ENCODE data around the gene FOXC1.

The FOXC1 gene

DNA sequence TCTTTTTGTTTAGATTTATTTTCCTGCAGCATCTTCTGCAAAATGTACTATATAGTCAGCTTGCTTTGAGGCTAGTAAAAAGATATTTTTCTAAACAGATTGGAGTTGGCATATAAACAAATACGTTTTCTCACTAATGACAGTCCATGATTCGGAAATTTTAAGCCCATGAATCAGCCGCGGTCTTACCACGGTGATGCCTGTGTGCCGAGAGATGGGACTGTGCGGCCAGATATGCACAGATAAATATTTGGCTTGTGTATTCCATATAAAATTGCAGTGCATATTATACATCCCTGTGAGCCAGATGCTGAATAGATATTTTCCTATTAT, 3.2 kb downstream of the FOXC1 start:
- no peak for DNase-seq (ENCODE audit: low read depth)

DNA sequence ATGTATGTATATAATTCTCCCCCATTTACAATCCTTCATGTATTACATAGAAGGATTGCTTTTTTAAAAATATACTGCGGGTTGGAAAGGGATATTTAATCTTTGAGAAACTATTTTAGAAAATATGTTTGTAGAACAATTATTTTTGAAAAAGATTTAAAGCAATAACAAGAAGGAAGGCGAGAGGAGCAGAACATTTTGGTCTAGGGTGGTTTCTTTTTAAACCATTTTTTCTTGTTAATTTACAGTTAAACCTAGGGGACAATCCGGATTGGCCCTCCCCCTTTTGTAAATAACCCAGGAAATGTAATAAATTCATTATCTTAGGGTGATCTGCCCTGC, 3.6 kb downstream of the FOXC1 start:
- no peak for DNase-seq (ENCODE audit: low read depth)

DNA sequence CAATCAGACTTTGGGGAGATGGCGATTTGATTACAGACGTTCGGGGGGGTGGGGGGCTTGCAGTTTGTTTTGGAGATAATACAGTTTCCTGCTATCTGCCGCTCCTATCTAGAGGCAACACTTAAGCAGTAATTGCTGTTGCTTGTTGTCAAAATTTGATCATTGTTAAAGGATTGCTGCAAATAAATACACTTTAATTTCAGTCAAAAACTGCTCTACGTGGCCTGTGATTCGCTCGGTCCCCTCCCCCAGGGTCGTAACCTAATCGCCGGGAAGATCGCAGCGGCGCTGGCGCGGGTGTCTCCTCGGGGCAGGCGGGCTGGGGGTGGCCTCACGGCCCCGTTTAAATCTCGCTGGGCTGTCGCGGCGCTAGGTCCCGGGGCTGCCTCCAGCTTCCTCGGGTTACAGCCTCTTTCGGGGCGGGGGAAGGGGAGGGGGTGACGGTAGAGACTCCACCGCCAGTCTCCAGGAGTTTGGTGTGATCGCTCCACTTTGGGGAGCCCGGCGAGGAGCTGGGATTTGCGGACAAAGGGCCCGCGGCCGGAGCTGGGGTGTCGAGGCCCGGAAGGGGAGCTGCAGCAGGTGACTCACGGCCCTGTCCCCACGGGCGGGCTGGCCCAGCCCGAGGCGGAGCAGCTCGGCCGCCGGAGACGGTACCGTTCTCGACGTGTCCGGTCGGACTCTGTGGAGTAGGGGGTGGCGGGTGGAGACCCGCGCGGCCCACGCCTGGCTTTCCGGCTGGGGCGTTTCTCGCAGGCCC, 4.2 kb downstream of the FOXC1 start:
- no peak for DNase-seq (ENCODE audit: low read depth)

DNA sequence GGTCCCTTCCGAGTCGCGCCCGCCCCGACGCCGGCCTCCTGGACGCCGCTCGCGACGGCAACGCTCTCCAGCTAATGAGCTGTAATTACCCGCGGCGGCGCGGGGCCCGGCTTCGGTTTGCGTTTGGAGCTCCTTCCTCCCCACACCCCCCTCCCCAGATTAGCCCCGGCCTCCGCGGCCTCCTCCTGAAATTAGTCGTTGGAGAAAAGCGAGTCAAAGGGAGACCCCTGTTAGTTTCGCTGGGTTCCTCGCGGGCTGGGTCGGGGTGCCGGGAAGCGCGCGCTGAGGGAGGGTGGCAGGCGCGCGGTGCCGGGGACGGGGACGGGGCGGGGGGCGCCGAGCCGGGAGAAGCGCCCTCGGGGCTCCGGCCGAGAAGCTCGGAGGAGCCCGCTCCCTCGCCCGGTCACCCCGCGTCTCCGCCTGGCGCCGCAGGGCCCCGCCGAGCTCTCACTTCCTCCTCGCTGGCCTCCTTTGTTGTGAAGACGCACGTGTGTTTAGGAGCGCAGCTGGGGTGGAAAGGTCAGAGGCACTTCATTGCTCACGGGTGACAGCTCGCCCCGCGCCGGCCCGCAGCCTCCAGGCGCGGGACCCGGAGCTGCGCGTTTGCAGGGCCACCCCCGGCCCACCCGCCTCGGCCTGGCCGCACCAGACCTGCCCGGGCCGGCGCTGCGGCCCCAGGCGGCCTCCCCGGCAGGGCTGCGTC, 4.9 kb downstream of the FOXC1 start:
- DNase-seq (ENCODE audit: low read depth): no peak

DNA sequence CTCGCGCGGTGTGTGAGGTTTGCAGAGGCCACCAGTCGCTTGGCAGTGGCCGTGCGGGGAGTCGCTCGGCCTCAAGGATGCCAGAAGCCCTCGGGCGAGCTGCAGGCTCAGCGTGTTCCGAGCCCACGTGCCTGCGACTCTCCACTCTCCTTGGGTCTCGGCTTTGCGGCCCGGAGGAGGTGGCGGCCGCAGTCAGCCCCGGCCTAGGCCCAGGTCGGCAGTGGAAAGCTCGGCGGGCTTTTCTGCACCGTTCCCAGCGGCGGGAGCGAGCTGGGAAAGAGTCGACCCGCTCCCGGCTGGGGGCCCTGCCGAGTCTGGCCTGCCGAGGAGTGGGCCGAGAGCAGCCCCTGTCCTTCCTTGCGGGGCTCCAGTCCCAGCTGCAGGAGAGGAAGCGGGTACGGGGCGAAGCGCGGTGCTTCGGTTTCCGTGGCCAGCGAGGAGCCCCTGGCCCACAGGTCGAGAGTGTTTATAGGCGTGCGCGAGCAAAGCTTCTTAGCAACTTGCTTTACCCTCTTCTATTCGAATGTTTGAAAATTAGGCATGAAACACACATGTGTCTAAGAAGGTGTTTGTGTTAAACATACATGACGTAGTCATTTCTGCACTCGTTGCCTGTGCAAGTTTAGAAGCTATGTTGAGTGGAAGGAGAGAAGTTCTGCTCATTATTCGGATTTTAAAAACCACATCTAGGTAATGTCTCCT, 5.6 kb downstream of the FOXC1 start:
- DNase-seq (ENCODE audit: low read depth): no peak

DNA sequence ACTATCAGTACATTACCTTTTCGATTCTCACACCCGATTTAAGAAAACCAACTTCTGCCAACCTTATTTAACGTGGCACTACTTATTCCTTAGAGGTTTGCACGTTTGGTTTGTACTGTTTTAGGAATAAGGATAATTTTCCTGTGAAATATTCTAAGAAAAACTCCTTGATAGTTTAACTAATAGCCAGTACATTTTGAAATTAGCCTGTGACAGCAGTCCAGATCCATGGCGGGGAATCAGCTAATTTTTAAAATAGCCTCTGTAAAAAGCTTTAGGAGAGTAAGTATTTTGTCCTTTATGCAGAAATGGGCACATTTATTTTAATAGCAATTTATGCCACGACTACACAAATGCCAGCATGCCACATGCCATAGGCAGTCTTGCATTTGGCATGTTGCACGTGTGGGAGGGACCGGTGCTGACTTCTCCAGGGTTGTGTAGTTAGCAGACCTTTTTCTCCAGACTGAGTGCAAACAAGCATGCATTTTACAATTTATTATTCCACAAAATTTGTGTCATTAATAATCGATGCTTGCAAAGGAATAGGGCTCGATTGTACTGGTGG, 6.2 kb downstream of the FOXC1 start:
- no peak for DNase-seq (ENCODE audit: low read depth)

DNA sequence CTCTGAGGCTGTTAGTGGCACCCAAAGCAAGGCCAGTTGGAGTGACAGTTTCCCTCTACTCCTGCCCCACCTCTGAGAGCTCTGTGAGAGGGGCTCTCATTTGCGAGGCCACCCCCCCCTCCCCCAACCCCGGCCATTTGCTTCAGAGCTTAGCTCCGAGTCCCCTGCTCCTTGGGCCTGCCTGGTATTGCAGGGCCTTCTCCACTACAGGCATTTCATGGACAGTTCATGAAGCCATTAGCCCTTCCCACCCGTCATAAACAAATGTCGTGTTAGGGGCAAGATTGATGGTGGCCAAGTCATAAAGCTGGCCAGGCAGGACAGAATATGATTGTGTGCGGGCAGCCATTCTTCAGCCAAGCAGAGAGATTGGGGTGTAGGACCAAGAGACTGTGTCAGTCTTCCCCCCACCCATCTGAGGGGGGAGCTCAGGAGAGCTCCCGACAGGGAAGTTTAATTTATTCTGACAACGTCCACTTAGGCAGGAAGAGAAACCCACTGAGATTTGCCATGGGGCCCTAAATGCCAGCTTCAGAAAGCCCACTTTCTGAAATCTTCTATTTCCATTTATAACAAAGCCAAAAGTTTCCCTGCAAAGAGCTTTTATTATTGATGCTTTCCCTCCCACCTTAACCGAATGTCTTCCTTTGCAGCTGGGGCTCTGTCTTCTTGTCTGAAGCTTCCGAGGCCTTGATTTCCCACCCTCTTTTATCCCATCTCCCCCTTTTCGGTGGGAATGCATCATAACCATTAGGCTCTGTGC, 7.2 kb downstream of the FOXC1 start:
- no peak for DNase-seq (ENCODE audit: low read depth)

DNA sequence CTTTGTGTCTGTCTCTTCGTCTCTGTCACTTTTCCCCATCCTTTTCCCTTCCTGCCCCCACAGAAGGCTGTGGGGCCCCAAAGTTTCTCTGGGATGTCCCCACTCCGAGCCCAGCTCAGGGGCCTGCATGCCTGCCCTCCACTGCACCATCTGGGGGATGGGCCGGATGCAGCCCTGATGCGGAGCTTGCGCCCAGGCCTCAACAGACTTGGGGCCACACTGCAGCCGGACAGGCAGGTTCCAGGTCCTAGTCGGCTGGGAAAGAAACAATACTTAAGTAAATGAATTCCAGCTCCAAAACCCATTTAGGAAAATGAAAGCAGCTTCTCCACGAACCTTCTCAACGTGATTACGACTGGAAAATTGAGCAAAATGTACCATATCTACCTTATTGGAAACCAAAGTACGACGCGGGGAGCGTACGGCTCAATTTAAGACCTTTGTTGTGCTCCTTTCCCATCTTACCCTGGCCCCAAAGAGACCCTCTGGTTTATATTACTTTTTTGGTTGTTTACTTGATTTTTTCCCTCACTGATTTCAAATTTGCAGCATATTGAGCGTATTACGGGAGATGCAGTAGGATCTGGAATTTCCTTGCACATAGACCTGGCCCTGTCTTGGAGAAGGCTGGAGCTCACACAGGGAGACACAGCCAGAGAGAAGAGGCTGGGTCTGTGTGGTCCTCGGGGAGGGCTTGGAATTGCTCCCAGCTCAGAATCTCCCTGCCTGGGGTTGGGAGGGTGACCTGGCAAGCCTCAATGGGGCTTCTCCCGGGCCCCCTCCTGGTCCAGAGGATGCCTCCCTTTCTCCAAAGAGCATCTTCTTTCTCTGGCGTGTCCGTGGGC, 8.0 kb downstream of the FOXC1 start:
- DNase-seq (ENCODE audit: low read depth): no peak

DNA sequence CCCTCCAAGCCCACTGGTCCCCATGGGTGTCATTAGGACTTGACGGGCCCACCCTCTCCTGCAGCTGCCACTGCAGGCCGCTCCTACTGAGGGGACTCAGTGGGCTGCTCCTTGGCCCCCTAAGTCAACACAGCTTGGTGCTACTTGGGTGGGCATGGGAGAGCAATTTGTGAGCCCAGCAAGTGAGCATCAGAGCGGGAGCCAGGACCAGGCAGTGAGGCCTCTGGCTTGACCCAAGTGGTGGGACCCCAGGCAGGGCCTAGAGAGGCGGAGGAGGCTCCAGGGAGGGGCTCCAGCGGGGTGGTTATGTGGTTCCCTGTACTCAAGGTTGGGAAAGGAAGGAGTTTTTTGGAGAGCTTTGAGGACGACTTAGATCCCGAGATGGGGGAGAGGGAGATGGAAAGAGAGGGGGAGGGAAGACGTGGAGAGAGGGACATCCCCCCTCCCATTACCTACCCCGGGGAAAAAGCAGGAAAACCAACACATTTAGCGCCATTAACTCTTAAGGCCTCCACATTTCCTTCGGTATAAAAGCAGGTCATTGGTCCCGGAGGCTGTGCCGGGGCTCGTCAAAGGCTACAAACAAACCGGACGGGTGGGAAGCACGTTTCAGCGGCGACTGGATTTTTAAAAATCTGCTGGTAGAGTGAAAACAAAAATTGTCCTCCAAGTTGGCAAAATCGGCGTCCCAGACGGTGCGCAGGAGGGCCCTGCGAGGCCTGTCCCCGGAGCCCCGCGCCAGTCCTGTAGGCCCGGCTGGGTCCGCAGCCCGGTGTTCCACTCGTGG, 8.8 kb downstream of the FOXC1 start:
- DNase-seq (ENCODE audit: low read depth): no peak

DNA sequence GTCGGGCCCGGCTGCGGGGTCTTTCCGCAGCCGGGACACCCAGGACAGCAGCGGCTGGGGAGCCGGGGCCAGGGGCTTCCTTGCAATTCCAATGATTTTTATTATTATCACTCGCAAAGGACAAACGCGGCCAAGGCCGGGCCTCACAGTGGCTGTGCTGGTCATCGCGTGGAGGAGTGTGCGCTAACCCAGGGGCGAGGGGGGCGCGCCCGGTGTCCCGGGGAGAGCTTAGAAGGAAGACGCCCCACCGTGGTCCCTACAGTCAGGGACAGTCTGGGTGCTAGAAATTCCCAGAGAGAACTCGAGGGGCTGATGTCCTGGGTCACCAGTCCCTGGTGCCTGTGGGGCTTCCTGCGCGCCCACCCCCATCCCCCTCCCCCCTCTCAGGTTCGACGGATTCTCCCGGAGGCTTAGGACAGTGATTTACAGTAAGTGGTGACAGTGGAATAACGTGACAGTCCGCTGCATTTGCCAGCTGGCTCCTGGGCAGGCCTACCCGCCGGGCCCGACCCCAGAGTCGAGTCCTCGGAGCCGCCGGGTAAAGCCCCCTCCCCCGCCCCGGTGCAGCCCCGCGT, 9.5 kb downstream of the FOXC1 start:
- no peak for DNase-seq (ENCODE audit: low read depth)

DNA sequence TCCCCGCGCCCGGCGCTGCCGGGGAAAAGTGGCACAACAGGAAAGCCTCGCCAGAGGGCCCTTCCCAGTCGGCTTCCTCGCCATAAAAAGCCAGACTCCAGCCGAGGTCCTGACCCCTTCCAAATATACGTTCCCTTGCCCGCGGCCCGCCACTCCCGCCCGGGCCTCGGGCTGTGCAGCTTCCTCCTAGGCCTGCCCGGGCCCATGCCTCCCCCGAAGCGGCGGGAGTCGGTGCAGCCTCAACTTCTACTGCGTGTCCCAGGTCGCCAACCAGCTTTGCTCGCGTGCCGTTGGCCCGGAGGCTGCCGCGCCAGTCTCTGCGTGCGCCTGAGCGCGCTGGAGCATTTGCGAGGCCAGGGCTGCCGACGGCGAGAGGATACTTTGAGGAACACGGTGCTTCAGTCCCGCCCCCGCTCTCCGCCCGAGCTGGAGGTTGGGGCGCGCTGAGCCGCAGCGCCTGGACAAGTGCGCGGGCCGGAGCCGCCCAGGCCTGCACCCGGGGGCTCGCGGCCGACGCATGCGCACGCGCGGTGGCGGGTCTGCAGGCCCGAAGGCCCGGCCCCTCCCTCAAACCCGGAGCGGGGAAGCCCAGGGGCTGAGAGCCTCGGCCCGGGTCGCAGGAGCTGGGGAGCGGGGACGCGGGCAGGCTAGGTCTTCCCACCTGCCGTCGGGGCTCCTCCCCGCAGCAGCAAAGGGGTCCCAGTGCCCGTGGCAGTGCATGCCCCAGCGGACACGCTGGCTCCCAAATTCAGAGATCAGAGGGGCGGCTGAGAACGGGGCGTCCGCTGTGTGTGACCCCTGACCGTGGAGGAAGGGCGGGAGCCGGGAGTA, 10.2 kb downstream of the FOXC1 start:
- no peak for DNase-seq (ENCODE audit: low read depth)

DNA sequence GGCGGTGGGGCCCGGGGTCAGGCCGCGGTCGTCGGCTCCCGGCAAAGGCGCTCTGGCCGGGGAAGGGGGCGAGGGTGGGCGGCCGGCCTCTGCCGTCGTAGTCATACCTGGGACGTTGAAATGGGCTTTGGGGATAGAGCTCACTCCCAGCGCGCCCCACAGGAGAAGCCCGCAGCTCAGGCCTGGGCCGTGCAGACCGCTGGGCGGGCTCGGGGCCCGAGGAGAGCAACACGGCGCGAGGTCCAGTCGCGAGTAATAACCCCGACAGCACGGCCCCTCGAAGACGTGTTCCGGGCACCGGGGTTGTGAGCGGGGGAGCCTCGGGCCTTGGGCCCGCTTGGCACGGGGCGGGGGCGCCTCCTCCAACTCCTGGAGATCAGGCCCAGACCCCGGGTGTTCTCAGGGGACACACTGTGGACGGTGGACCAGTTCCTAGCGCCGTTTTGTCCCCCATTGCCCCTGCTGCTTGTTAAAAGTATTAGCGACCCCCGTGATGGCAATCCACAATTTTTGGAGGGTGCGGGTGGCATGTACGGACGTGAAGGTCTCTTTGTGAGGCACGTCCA, 10.9 kb downstream of the FOXC1 start:
- DNase-seq (ENCODE audit: low read depth): no peak

DNA sequence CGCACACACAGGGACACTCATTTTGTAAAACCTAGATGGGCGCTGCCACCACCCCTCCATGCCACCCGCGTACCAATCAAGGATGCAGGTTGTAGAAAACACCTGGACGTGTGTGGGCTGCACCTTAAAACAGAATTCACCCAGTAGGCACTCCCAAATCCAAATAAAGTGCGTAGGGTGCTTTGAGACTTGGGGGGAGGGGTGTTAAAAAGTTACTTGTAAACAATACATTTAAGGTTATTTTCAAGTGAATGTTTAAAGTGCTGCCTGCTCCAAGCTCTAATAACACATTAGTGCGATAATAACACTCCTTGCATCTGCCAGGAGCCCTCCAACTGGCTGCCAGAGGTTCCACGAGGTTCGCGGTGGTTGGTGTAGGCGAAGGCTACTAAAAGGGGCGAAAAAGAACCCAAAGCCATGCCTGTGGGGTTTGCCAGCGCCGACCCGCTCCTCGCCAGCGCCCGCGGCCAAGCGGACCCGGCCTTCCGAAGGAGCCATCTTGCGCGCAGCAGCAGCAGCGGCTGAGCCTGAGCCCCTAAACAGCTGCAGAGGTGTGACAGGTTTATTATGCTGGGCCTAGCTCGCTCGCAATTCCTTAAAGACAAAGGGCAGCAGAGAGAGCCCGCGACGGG, 11.5 kb downstream of the FOXC1 start:
- DNase-seq (ENCODE audit: low read depth): no peak

DNA sequence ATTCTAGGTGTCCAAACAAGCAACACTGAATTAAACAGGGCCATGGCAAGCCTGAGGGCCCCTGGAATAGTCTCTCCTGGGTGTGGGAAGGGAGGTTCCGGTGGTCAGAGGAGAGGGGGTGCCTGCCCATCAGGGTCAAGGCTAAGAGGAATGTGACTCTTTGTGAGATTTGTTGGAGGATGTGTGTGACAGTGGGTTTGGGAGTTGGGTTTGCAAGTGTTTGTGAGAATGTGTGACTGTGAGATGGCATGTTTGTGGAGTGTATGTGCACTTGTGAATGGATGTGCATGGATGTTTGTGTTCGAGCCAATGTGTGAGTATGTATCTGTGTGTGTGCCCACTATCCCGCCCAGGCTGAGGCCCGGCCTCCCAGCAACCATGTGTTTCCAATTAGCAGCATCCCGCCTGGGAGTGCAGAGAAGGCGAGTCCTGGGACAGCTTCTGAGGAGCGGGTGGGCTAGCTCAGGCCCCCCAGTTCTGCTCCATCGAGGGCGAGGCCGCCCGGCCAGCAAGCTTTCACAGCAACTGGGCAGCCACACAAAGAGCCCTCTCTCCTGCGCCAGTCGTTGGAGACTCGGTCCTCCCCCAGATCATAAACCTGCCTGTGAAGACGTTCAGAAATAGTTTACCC, 12.6 kb downstream of the FOXC1 start:
- no peak for DNase-seq (ENCODE audit: low read depth)

DNA sequence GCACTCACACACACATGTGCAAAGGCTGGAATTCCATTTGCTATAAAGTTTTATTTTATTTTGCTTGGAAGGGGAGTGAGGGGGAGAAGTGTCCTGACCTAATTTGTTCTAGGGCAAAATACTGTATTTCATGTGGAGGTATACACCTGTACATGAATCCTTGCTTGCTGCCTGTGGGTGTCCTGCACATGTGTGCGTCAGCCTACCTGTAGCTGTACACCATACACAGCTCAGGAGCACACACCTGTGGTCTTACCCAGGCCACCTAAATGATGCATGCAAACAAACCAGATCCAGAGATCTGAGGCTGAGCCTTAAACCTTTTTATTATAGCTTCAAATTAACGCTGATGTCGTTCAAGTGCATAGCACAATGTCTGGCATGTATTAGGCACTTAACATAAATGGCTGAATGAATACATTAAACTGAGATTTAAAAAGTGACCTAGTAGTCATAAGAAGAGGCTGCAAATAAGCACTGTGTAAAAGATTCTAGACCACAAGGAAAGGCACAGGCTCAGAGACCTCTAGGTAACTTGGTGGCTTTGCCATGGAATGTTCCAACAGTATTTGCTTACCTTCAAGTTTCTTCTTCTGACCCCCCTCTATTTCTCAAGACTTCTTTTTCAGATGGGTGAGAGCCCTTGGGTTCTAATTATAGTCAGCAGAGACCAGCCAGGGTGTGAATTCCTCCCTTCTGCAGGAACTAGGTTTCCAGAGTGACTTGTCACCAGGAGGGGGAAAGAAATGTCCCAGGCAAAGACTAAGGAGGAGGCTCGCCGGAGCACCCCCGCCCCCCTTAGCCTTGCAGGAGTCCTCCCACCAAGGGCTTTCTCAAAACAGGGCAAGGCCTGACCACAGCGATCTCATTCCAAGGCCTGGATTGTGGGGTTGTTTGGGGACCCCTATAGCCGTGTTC, 13.4 kb downstream of the FOXC1 start:
- no peak for DNase-seq (ENCODE audit: low read depth)

DNA sequence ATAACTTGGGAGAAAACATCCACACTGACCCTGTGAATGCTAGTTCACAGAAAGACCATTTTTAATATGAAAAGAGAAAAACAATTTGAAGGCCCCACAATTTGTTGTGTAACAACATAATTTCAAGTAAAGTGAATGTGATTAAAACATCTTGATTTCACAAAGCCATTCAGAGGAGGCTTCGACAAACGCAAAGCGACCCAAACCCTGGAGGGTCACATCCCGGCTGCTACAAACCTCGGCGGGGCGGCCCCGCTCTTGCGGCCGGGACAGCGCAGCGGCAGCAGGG, 14.0 kb downstream of the FOXC1 start:
- DNase-seq (ENCODE audit: low read depth): no peak

Measured in GM04503 (cell line).